DOHH2 (cell line): ENCODE measurements around the gene JMJD8.

Source experiments
- H3F3A ChIP-seq: fragments of 200-600 bp; sonication (generic), shearing (Covaris generic); 2 replicates; pipeline ENCODE4 v1.6.0; 2016; ENCODE audit warnings: antibody characterized with exemption, mild to moderate bottlenecking; ENCODE audit not compliant: control insufficient read depth, insufficient read depth
- H3K27ac ChIP-seq: fragments of 200-600 bp; sonication (generic); 2 replicates; pipeline ENCODE4 v1.5.1; 2014; ENCODE audit warnings: low read depth, mild to moderate bottlenecking, low read length, moderate library complexity
- H3K27me3 ChIP-seq: fragments of 200-600 bp; sonication (generic); 2 replicates; pipeline ENCODE4 v1.6.1; 2014; ENCODE audit warnings: mild to moderate bottlenecking, low read length, mixed read lengths; ENCODE audit not compliant: control insufficient read depth
- H3K36me3 ChIP-seq: fragments of 200-600 bp; sonication (generic); 2 replicates; pipeline ENCODE4 v1.6.1; 2014; ENCODE audit warnings: mild to moderate bottlenecking, low read length, moderate library complexity, mixed read lengths; ENCODE audit not compliant: control insufficient read depth
- H3K4me1 ChIP-seq: fragments of 200-600 bp; sonication (generic); 2 replicates; pipeline ENCODE4 v1.6.1; 2014; ENCODE audit warnings: mild to moderate bottlenecking, low read length, mixed read lengths; ENCODE audit not compliant: control insufficient read depth
- H3K4me2 ChIP-seq: fragments of 200-600 bp; sonication (generic); 2 replicates; pipeline ENCODE4 v1.6.0; 2014; ENCODE audit warnings: mild to moderate bottlenecking, low read length, moderate library complexity
- H3K4me3 ChIP-seq: fragments of 200-600 bp; sonication (generic); 2 replicates; pipeline ENCODE4 v1.5.1; 2014; ENCODE audit warnings: mild to moderate bottlenecking, low read length, mixed read lengths
- H3K79me2 ChIP-seq: fragments of 200-600 bp; sonication (generic); 2 replicates; pipeline ENCODE4 v1.6.1; 2014; ENCODE audit warnings: mild to moderate bottlenecking, low read length, mixed read lengths; ENCODE audit not compliant: control insufficient read depth
- H3K9me2 ChIP-seq: fragments of 200-600 bp; sonication (generic); replicated peaks from 2 replicates; pipeline ENCODE4 v1.6.1; 2014; ENCODE audit warnings: mild to moderate bottlenecking, low read length, mixed read lengths; ENCODE audit not compliant: control insufficient read depth
- H3K9me3 ChIP-seq: fragments of 200-600 bp; sonication (generic); 2 replicates; pipeline ENCODE4 v1.6.1; 2014; ENCODE audit warnings: antibody characterized with exemption, low read length, mixed read lengths; ENCODE audit not compliant: control insufficient read depth, insufficient read depth
- H4K20me1 ChIP-seq: fragments of 200-600 bp; sonication (generic); 2 replicates; pipeline ENCODE4 v1.6.0; 2014; ENCODE audit warnings: low read depth, mild to moderate bottlenecking, antibody characterized with exemption, low read length, moderate library complexity; ENCODE audit not compliant: control insufficient read depth, insufficient read depth
- CTCF ChIP-seq: fragments of 200-600 bp; sonication (generic); IDR thresholded peaks from one replicate; pipeline ENCODE4 v1.5.1; 2014; ENCODE audit warnings: antibody characterized with exemption, mild to moderate bottlenecking, low read depth, low read length; ENCODE audit not compliant: poor library complexity, severe bottlenecking
- EZH2phosphoT487 ChIP-seq: fragments of 200-600 bp; sonication (generic); IDR thresholded peaks from 2 replicates; pipeline ENCODE4 v1.6.1; 2017; ENCODE audit warnings: borderline replicate concordance, mild to moderate bottlenecking, antibody characterized with exemption, low read length, moderate library complexity, mixed read lengths

Gene JMJD8

GRCh38 chr16:679814-680624, 4.1 kb downstream of the JMJD8 start, which contains the start of gene STUB1:
Gene STUB1, plus strand, starts transcription at chr16:680410. Its CDS starts 116 bp downstream, at chr16:680526.
- H3K4me3 ChIP-seq = peak within 1 kb of the TSS; percentile 98
- peak within 1 kb of the TSS; percentile 97 for H3K4me2 ChIP-seq
- no peaks in the 10 kb centered on the region for H3K9me2 ChIP-seq
- H3K36me3 ChIP-seq = peaks cover 33% of the 10 kb centered on the region
- peak within 1 kb of the TSS; percentile 60 for H3K27ac ChIP-seq
- peaks cover 19% of the 10 kb centered on the region for H4K20me1 ChIP-seq
- no peak for TF ChIP-seq CTCF
- no peak for TF ChIP-seq EZH2phosphoT487
- no peaks in the 10 kb centered on the region; the same call in 1 of the 2 replicates for H3F3A ChIP-seq
- H3K9me3 ChIP-seq = no peaks in the 10 kb centered on the region
- peaks cover 3% of the 10 kb centered on the region; the same call in 1 of the 2 replicates for H3K27me3 ChIP-seq
- peaks cover 36% of the 10 kb centered on the region for H3K79me2 ChIP-seq
- H3K4me1 ChIP-seq = peaks cover 47% of the 10 kb centered on the region

- Histone ChIP-seq H3K4me2 (peak overlapping the region; percentile 88), H3K27me3 (peaks cover 3% of the 10 kb centered on the region; the same call in 1 of the 2 replicates), H3K4me3 (peak overlapping the region; percentile 74), H3K27ac (peak overlapping the region; percentile 44), H3K79me2 (peaks cover 36% of the 10 kb centered on the region), H3K4me1 (peaks cover 45% of the 10 kb centered on the region), H3K9me2 (no peaks in the 10 kb centered on the region), H3K36me3 (peaks cover 34% of the 10 kb centered on the region), H4K20me1 (peaks cover 21% of the 10 kb centered on the region), H3K9me3 (no peaks in the 10 kb centered on the region), H3F3A (no peaks in the 10 kb centered on the region; the same call in 1 of the 2 replicates)
- TF ChIP-seq CTCF (no peak), EZH2phosphoT487 (no peak)
Observed at GRCh38 chr16:678858-679813, 5.0 kb downstream of the JMJD8 start.

GRCh38 chr16:678209-678857, 5.8 kb downstream of the JMJD8 start:
- H3K36me3 ChIP-seq = peaks cover 38% of the 10 kb centered on the region
- no peak for TF ChIP-seq EZH2phosphoT487
- TF ChIP-seq CTCF = no peak
- H3K27me3 ChIP-seq = peaks cover 3% of the 10 kb centered on the region; the same call in 1 of the 2 replicates
- H3K9me2 ChIP-seq = no peaks in the 10 kb centered on the region
- H3K4me3 ChIP-seq = no peak overlapping the region
- no peak overlapping the region for H3K4me2 ChIP-seq
- peaks cover 23% of the 10 kb centered on the region for H4K20me1 ChIP-seq
- H3K79me2 ChIP-seq = peaks cover 30% of the 10 kb centered on the region
- peaks cover 43% of the 10 kb centered on the region for H3K4me1 ChIP-seq
- H3K9me3 ChIP-seq = no peaks in the 10 kb centered on the region
- no peak overlapping the region for H3K27ac ChIP-seq
- H3F3A ChIP-seq = no peaks in the 10 kb centered on the region; the same call in 1 of the 2 replicates
